ENCODE results near the gene HACD4. TPM values are rescaled to one million over a fixed set of nuclear protein-coding genes. Genes with fewer than 3 reads are reported as not detected.
"Not testable (repeated sequence)": the region's sequence is repeated elsewhere in the genome, so short reads cannot be mapped to it uniquely, and the experiment has no call there.

Gene HACD4
- total RNA-seq, 1 donor from 2014 or later: 4.6 TPM

GRCh38 chr9:20984506-20984905 lies 46.9 kb downstream of the HACD4 start:
- no peak for TF ChIP-seq CTCF (IDR thresholded peaks at IDR 0.05)
- Histone ChIP-seq H3K36me3 (no peaks in the 10 kb centered on the region), H3K9me3 (no peaks in the 10 kb centered on the region), H3K27ac (no peak overlapping the region), H3K4me1 (peaks cover 4 to 23% of the 10 kb centered on the region in 2 donors), H3K27me3 (no peaks in the 10 kb centered on the region), H3K4me3 (no peak overlapping the region)
- DNase-seq (ENCODE audit: low spot score in 2 of 2): no peak
- intact Hi-C loops (cut with DNase I): loop anchor here (5.0 to 10.0 kb wide), 2 partner anchors 48 to 300 kb away; partner anchors contain the start of genes FOCAD and HACD4

GRCh38 chr9:20981486-20981885 lies 50.0 kb downstream of the HACD4 start:
- Histone ChIP-seq H3K27me3 (no peaks in the 10 kb centered on the region), H3K27ac (peak overlapping the region; percentile 64 to 71), H3K4me3 (peak overlapping the region; percentile 26 to 31), H3K9me3 (no peaks in the 10 kb centered on the region), H3K4me1 (peaks cover 4 to 20% of the 10 kb centered on the region in 2 donors), H3K36me3 (no peaks in the 10 kb centered on the region)
- no peak for TF ChIP-seq CTCF (IDR thresholded peaks at IDR 0.05)
- no peak for DNase-seq (ENCODE audit: low spot score in 2 of 2)
- intact Hi-C loops (cut with DNase I): loop anchor here (5.0 to 10.0 kb wide), 2 partner anchors 51 to 297 kb away; partner anchors contain the start of genes FOCAD and HACD4

- H3K27me3 ChIP-seq: no peaks in the 10 kb centered on the region
- no peak for TF ChIP-seq CTCF (IDR thresholded peaks at IDR 0.05)
- no peak for DNase-seq (ENCODE audit: low spot score in 2 of 2)
- H3K4me1 ChIP-seq: peaks cover 4 to 20% of the 10 kb centered on the region in 2 donors
- H3K9me3 ChIP-seq: no peaks in the 10 kb centered on the region
- intact Hi-C loops (cut with DNase I): loop anchor here (5.0 to 10.0 kb wide), 2 partner anchors 51 to 296 kb away; partner anchors contain the start of genes FOCAD and HACD4
- H3K36me3 ChIP-seq: no peaks in the 10 kb centered on the region
- peak overlapping the region; percentile 64 to 71 for H3K27ac ChIP-seq
- peak overlapping the region; percentile 26 to 31 for H3K4me3 ChIP-seq
Observed at GRCh38 chr9:20980832-20981455, 50.5 kb downstream of the HACD4 start.

- Histone ChIP-seq H3K27ac (no peak overlapping the region), H3K4me3 (no peak overlapping the region), H3K4me1 (peaks cover 4 to 15% of the 10 kb centered on the region in 2 donors), H3K36me3 (no peaks in the 10 kb centered on the region), H3K27me3 (no peaks in the 10 kb centered on the region), H3K9me3 (no peaks in the 10 kb centered on the region)
- intact Hi-C loops (cut with DNase I): no loop called here
- no peak for DNase-seq (ENCODE audit: low spot score in 2 of 2)
- no peak for TF ChIP-seq CTCF (IDR thresholded peaks at IDR 0.05)
Observed at GRCh38 chr9:20978249-20978648, 53.2 kb downstream of the HACD4 start.

GRCh38 chr9:20974191-20974938 lies 57.1 kb downstream of the HACD4 start:
- H3K27ac ChIP-seq; H3K4me1 ChIP-seq; intact Hi-C loops (cut with DNase I): not testable (repeated sequence)

GRCh38 chr9:20973246-20973947 lies 58.0 kb downstream of the HACD4 start:
- DNase-seq (ENCODE audit: low spot score in 2 of 2); H3K9me3 ChIP-seq; H3K4me3 ChIP-seq; H3K27me3 ChIP-seq; H3K4me1 ChIP-seq; H3K36me3 ChIP-seq; intact Hi-C loops (cut with DNase I); H3K27ac ChIP-seq: not testable (repeated sequence)

More at GRCh38 chr9:20974191-20974938, 57.1 kb downstream of the HACD4 start:
- not testable (repeated sequence) for H3K4me3 ChIP-seq; H3K9me3 ChIP-seq; DNase-seq (ENCODE audit: low spot score in 2 of 2); H3K36me3 ChIP-seq; H3K27me3 ChIP-seq

All from ascending aorta (tissue), 2 donors.